ENCODE data around the gene GAD1. TPM values are rescaled to one million over a fixed set of nuclear protein-coding genes. Genes with fewer than 3 reads are reported as not detected.

GAD1 gene
- total and polyA plus RNA-seq, 2 donors (not counting 3 experiments of a cell fraction or from before 2014, with no cell fraction given): 0.60 to 0.62 TPM

DNA sequence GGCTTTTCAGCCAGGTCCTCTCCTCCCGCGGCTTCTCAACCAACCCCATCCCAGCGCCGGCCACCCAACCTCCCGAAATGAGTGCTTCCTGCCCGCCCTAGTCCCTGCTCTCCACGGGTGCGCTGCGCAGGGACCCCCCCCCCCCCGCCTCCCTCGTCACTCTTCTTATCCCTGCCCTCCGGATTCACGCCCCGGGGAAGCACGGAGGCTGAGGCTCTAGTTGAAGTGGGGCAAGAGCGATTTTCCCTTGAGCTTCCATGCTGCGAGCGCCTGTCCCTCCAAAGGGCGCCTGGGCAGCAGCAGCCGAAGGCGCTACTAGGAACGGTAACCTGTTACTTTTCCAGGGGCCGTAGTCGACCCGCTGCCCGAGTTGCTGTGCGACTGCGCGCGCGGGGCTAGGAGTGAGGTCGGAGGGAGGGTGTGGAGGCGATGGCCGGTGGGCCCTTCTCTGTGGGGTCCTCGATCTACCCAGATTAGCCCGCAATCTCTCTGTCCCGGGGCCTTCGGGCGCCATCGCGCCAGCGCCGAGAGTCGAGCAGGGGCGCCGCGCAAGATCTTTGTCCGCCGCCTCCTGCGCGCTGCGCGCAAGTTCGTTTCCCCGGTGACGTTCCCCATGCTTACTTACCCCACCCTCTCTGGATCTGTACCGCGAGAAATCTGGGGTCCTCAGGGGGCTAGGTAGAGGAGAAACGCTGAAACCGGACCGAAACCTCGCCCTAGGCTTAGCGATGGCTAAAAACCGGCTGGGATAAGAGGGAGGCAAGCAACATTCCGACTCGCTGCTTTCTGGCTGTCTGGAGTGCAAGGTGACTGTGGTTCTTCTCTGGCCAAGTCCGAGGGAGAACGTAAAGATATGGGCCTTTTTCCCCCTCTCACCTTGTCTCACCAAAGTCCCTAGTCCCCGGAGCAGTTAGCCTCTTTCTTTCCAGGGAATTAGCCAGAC lies 677 bp downstream of the GAD1 start:
- H3K27me3 ChIP-seq (ENCODE audit: control insufficient read depth in 2 of 2, insufficient read depth in 2 of 2, low read length in 2 of 2): peaks cover 76 to 86% of the 10 kb centered on the region in 2 experiments
- POLR2A ChIA-PET: interaction anchor here (0.6 kb wide), 2 partner anchors 43 to 493 kb away, joined by 7 read pairs; no protein-coding TSS in a partner anchor

More for the DNA sequence above, 677 bp downstream of the GAD1 start:
- no peaks in the 10 kb centered on the region for H3K79me2 ChIP-seq (ENCODE audit: control insufficient read depth, insufficient read depth, low read length)
- peak overlapping the region in 2 of 3 experiments; percentile 31 to 64 for H3K4me3 ChIP-seq (replicated peaks in 1 of 3; ENCODE audit: insufficient read depth in 1 of 3, low read depth in 1 of 3, low read length in 3 of 3)
- peaks cover 16% of the 10 kb centered on the region for H3K4me1 ChIP-seq (ENCODE audit: control insufficient read depth, extremely low read depth, insufficient read depth, low read length)
- peak overlapping the region; percentile 77 for H3K4me2 ChIP-seq (ENCODE audit: insufficient read depth, low read length)
- no peaks in the 10 kb centered on the region for H3K36me3 ChIP-seq (ENCODE audit: control insufficient read depth in 2 of 2, extremely low read depth in 1 of 2, insufficient read depth in 2 of 2, low read length in 2 of 2)
- no peaks in the 10 kb centered on the region for H3K9me1 ChIP-seq (replicated peaks; ENCODE audit: control insufficient read depth, extremely low read depth, insufficient read depth, low read length)
- no TSS peak for BruUV-seq (replicated peaks)
- dilution Hi-C loops (cut with MboI; ENCODE audit: extremely low pct_ligation_motif_present, low sequenced_read_pairs): no loop called here
- FAIRE-seq (no peak), DNase-seq (ENCODE audit: low read depth, low spot score) (peak; percentile 40)
- peak overlapping the region; percentile 34 for H2AFZ ChIP-seq (ENCODE audit: low read depth, low read length)
- no peaks in the 10 kb centered on the region for H4K20me1 ChIP-seq (replicated peaks; ENCODE audit: control insufficient read depth, extremely low read depth, insufficient read depth, low read length)
- TF ChIP-seq EZH2 (IDR thresholded peaks at IDR 0.05; ENCODE audit: borderline replicate concordance, low read depth, low read length, severe bottlenecking) (peak; percentile 91), POLR2A (IDR thresholded peaks at IDR 0.05; ENCODE audit: low read depth, low read length) (no peak), JUN (IDR thresholded peaks at IDR 0.05; ENCODE audit: borderline replicate concordance, insufficient read depth, insufficient read length, low read depth) (no peak), MAX (IDR thresholded peaks at IDR 0.05; ENCODE audit: insufficient read depth, insufficient read length) (no peak), POLR2AphosphoS5 (IDR thresholded peaks at IDR 0.05; ENCODE audit: insufficient read depth, low read depth, low read length) (no peak), MYC (IDR thresholded peaks at IDR 0.05; ENCODE audit: low read depth, low read length) (no peak)
- TF ChIP-seq, protein P1, sequence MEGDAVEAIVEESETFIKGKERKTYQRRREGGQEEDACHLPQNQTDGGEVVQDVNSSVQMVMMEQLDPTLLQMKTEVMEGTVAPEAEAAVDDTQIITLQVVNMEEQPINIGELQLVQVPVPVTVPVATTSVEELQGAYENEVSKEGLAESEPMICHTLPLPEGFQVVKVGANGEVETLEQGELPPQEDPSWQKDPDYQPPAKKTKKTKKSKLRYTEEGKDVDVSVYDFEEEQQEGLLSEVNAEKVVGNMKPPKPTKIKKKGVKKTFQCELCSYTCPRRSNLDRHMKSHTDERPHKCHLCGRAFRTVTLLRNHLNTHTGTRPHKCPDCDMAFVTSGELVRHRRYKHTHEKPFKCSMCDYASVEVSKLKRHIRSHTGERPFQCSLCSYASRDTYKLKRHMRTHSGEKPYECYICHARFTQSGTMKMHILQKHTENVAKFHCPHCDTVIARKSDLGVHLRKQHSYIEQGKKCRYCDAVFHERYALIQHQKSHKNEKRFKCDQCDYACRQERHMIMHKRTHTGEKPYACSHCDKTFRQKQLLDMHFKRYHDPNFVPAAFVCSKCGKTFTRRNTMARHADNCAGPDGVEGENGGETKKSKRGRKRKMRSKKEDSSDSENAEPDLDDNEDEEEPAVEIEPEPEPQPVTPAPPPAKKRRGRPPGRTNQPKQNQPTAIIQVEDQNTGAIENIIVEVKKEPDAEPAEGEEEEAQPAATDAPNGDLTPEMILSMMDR (IDR thresholded peaks at IDR 0.05; ENCODE audit: extremely low read depth in 1 of 2, insufficient read depth in 1 of 2, low read depth in 1 of 2, low read length in 2 of 2): no peak
- CTCF ChIA-PET: interaction anchor here (0.6 to 7.7 kb wide), 11 partner anchors 56 to 1365 kb away, joined by 3 to 118 read pairs (median 13); no protein-coding TSS in a partner anchor
- intact Hi-C loops (cut with micrococcal nuclease): loop anchor here (1.0 to 2.0 kb wide), 2 partner anchors 56 to 103 kb away; partner anchors contain the start of gene SP5
- H3K9ac ChIP-seq (replicated peaks; ENCODE audit: extremely low read depth, insufficient read depth, low read length): peak overlapping the region; percentile 28
- no peaks in the 10 kb centered on the region for H3K9me3 ChIP-seq (replicated peaks; ENCODE audit: control insufficient read depth, insufficient read depth, low read length)
- no peak overlapping the region for H3K27ac ChIP-seq (ENCODE audit: insufficient read depth, low read depth, low read length)
